Nephron progenitor cell (in vitro differentiated cells): Measurements from ENCODE around the gene AMDHD1.

Source experiments
- DNase-seq: peaks from one replicate; pipeline ENCODE4 v3.0.0; 2021
- H3K27ac Mint-ChIP-seq: 2 replicates; pipeline ENCODE4 v1.8.0; 2021; ENCODE audit warnings: mild to moderate bottlenecking, moderate library complexity, mixed read lengths
- H3K27me3 Mint-ChIP-seq: 2 replicates; pipeline ENCODE4 v1.8.0; 2021; ENCODE audit warnings: mild to moderate bottlenecking, low read depth, mixed read lengths; ENCODE audit not compliant: poor library complexity
- H3K36me3 Mint-ChIP-seq: 2 replicates; pipeline ENCODE4 v1.8.0; 2021; ENCODE audit warnings: low read depth, mixed read lengths
- H3K4me1 Mint-ChIP-seq: 2 replicates; pipeline ENCODE4 v1.8.0; 2021; ENCODE audit warnings: mixed read lengths
- H3K4me3 Mint-ChIP-seq: 2 replicates; pipeline ENCODE4 v1.8.0; 2021; ENCODE audit warnings: mild to moderate bottlenecking, moderate library complexity, mixed read lengths
- H3K9me3 Mint-ChIP-seq: 2 replicates; pipeline ENCODE4 v1.8.0; 2021; ENCODE audit warnings: mild to moderate bottlenecking, moderate library complexity, mixed read lengths
- TF ChIP-seq, protein P1 (sequence below): fragments of 200-600 bp; sonication (generic); IDR thresholded peaks from 2 replicates; pipeline ENCODE4 v1.5.0; 2021; ENCODE audit warnings: antibody characterized with exemption

The AMDHD1 gene

DNA sequence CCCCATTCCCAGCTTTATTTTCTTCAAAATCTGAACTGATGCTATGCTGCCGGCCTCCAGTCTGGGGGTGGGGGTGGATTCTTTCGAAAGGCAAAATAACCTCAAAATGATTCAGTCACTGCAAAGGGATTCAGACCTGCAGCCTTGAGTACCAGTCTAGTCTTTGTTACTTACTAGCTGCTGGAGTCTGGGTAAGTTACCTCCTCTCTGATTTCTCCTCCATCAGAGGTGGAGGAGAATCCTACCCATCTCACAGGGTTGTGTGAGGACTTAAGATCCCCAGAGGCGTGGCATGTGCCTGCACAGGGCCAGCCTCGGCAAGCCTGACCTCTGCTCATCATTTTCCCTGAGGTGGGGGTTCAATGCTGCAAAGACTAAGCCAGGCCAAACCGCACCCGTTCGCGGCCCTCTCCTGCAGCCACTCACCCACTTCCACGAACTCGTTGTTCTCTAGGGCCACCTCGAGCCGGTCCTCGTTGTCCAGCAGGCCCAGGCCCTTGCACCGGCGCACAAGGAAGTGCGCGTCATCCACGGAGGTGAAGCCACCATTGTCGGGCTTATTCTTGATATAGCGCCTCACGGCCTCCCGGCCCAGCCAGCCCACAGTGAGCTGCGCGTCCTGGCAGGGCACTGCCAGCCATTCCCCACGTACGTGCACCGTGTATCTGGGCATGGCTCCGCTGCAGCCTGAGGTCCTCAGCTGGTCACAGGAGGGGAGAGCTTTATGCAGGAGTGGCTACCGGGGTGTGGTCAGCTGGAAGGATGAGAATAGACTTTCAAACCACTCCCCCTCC is 52.3 kb downstream of the AMDHD1 start:
- TF ChIP-seq, protein P1, sequence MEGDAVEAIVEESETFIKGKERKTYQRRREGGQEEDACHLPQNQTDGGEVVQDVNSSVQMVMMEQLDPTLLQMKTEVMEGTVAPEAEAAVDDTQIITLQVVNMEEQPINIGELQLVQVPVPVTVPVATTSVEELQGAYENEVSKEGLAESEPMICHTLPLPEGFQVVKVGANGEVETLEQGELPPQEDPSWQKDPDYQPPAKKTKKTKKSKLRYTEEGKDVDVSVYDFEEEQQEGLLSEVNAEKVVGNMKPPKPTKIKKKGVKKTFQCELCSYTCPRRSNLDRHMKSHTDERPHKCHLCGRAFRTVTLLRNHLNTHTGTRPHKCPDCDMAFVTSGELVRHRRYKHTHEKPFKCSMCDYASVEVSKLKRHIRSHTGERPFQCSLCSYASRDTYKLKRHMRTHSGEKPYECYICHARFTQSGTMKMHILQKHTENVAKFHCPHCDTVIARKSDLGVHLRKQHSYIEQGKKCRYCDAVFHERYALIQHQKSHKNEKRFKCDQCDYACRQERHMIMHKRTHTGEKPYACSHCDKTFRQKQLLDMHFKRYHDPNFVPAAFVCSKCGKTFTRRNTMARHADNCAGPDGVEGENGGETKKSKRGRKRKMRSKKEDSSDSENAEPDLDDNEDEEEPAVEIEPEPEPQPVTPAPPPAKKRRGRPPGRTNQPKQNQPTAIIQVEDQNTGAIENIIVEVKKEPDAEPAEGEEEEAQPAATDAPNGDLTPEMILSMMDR: no peak
- peaks cover 5% of the 10 kb centered on the region for H3K36me3 Mint-ChIP-seq
- no peaks in the 10 kb centered on the region for H3K9me3 Mint-ChIP-seq
- DNase-seq: no peak
- no peak overlapping the region for H3K4me3 Mint-ChIP-seq
- H3K4me1 Mint-ChIP-seq: peaks cover 11% of the 10 kb centered on the region
- peaks cover 9% of the 10 kb centered on the region for H3K27me3 Mint-ChIP-seq
- H3K27ac Mint-ChIP-seq: no peak overlapping the region

DNA sequence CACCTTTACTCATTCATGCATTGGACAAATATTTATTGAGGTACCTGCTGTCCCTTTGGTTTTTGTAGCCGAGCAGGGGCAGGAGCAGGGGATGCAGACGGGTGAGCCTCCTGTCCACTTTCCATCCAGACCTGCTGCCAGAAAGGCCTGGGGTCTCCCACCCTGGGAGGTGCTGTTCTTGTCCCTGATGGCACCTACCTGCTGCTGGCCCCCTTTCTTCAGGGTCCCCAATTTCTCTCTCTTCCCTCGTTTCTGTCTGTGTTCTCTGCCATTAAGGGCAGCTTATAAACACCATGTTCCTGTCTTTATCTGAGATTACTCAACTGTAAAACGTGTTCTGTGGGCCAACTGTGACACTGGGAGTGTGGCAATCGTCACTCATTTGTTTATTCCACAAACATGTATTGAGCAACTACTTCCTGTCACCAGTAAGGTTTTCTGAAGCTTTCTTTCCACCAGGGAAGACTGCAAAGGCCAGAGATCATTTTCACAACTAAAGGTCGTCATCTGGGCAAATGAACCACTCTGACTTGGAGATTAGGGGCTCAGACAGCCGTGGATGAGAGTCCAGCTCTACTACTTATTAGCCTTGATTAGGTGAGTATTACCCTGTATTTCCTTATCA is 53.0 kb downstream of the AMDHD1 start, which contains the start of gene HAL:
Gene HAL (minus strand): TSS at position 311 of the 625 bp plus-strand sequence. CDS start 434 bp downstream, outside the sequence.
- peaks cover 5% of the 10 kb centered on the region for H3K27me3 Mint-ChIP-seq
- H3K9me3 Mint-ChIP-seq: no peaks in the 10 kb centered on the region
- TF ChIP-seq, protein P1: no peak
- no peak within 1 kb of the TSS for H3K27ac Mint-ChIP-seq
- peaks cover 5% of the 10 kb centered on the region for H3K36me3 Mint-ChIP-seq
- no peak within 1 kb of the TSS for H3K4me3 Mint-ChIP-seq
- peaks cover 11% of the 10 kb centered on the region for H3K4me1 Mint-ChIP-seq
- DNase-seq: no peak

DNA sequence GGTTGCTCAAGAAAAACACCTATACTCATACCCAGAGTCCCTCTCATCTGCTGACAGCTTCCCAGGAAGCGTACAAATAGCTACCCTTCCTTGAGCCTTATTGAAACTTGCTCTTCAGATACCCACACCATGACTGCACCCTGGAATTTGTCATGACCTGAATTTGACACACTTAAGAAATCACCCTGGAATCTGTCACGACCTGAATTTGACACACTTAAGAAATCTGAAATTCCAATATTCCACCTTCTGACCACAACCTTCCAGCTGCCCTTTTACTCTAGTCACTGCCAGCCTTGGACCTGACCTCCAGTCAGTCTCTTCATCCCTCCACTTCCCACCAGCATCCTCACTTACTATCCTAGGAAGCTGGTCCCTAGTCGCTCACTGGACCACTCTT is 54.1 kb downstream of the AMDHD1 start:
- H3K36me3 Mint-ChIP-seq: peaks cover 6% of the 10 kb centered on the region
- TF ChIP-seq, protein P1: no peak
- no peaks in the 10 kb centered on the region for H3K9me3 Mint-ChIP-seq
- H3K4me3 Mint-ChIP-seq: no peak overlapping the region
- peaks cover 5% of the 10 kb centered on the region for H3K27me3 Mint-ChIP-seq
- peaks cover 11% of the 10 kb centered on the region for H3K4me1 Mint-ChIP-seq
- no peak for DNase-seq
- H3K27ac Mint-ChIP-seq: no peak overlapping the region

DNA sequence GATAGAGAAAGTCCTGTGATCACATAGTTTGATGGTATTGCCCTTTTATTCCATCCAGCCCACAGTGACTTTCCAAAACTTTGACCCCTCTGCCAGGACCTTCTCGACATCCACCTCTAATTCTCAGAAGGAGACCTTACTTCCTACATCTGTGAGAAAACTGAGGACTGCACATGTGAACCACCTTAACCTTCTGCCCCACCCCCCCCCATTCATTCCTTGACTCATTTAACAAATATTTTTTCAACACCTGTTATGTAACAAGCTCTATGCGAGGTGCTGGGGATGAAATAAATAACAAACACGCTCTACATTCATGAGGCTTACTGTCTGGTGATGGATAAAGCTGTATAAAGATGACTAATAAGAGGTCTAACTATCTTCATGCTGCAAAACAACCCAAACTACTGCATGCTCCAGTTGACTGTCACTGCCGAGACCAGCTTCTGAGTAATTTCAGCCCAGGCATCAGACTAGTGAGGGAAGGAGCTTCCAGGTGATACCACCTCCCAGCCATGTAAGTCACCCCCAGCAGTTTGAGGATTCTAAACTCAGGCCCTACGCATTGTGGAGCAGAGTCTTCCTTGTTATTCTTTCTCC is 54.9 kb downstream of the AMDHD1 start:
- TF ChIP-seq, protein P1: no peak
- peaks cover 13% of the 10 kb centered on the region for H3K36me3 Mint-ChIP-seq
- H3K9me3 Mint-ChIP-seq: no peaks in the 10 kb centered on the region
- H3K4me3 Mint-ChIP-seq: no peak overlapping the region
- no peak for DNase-seq
- peaks cover 11% of the 10 kb centered on the region for H3K4me1 Mint-ChIP-seq
- H3K27ac Mint-ChIP-seq: no peak overlapping the region
- H3K27me3 Mint-ChIP-seq: peaks cover 4% of the 10 kb centered on the region

DNA sequence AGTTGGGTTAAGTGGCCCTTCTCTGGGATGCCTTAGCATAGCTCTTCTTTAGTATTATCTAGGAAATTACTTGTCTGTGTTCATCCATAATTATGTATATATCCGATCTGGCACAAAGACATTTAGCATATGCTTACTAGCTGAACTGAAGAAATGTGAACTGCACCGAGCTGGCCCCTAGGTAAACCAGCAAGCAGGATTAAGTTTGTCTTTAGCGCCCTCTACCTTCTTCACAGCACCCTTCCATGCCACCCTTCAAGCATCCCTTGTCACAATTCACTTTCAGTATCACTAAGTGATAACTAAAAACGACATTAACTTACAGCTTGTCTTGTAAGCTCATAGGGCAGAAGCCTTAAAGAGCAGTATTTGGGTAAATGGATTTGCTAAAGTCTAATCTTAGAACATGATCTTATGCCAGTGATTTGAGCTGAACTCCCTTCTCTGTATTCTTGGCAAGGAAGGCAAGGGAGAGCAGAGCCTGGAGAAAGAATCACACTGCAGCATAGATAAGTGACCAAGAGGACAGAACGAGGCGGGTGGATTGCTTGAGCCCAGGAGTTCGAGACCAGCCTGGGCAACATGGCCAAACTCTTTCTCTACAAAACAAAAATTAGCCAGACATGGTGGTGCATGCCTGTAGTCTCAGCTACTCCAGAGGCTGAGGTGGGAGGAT is 55.6 kb downstream of the AMDHD1 start:
- peak; percentile 33 for DNase-seq
- Mint-ChIP-seq H3K27ac (no peak overlapping the region), H3K4me1 (peaks cover 11% of the 10 kb centered on the region), H3K9me3 (no peaks in the 10 kb centered on the region), H3K36me3 (peaks cover 14% of the 10 kb centered on the region), H3K27me3 (peaks cover 2% of the 10 kb centered on the region), H3K4me3 (no peak overlapping the region)
- TF ChIP-seq, protein P1: peak; percentile 54
